ENCODE results near the gene VSIG10. TPM values are rescaled to one million over a fixed set of nuclear protein-coding genes. Genes with fewer than 3 reads are reported as not detected.

Gene VSIG10
- total RNA-seq, 1 donor from 2014 or later, result 33.8 TPM

DNA sequence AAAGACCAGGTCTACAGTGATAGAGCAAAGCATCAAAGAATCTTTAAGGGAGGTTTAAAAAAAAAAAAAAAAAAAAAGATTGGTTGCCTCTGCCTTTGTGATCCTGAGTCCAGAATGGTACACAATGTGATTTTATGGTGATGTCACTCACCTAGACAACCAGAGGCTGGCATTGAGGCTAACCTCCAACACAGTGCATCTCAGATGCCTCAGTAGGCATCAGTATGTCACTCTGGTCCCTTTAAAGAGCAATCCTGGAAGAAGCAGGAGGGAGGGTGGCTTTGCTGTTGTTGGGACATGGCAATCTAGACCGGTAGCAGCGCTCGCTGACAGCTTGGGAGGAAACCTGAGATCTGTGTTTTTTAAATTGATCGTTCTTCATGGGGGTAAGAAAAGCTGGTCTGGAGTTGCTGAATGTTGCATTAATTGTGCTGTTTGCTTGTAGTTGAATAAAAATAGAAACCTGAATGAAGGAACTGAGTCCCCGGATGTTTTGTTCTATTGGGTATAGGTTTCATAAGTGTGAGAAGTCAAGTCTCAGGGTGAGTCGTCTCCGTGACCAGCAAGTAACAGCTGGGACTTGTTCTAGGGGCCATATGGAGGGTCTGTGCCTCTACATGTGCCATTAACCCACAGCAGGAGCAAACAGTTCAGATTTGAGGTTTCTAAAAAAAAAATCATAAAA is 41.4 kb upstream of the VSIG10 start:
- Mint-ChIP-seq H3K36me3 (ENCODE audit: insufficient read depth) (peaks cover 38% of the 10 kb centered on the region), H3K4me3 (ENCODE audit: low read depth) (no peak overlapping the region), H3K9me3 (ENCODE audit: low read depth) (no peaks in the 10 kb centered on the region), H3K4me1 (ENCODE audit: low read depth) (no peaks in the 10 kb centered on the region), H3K27me3 (no peaks in the 10 kb centered on the region), H3K27ac (peak overlapping the region; percentile 46)
- no peak for DNase-seq (ENCODE audit: low spot score, unreplicated experiment)
- TF ChIP-seq, protein P1, sequence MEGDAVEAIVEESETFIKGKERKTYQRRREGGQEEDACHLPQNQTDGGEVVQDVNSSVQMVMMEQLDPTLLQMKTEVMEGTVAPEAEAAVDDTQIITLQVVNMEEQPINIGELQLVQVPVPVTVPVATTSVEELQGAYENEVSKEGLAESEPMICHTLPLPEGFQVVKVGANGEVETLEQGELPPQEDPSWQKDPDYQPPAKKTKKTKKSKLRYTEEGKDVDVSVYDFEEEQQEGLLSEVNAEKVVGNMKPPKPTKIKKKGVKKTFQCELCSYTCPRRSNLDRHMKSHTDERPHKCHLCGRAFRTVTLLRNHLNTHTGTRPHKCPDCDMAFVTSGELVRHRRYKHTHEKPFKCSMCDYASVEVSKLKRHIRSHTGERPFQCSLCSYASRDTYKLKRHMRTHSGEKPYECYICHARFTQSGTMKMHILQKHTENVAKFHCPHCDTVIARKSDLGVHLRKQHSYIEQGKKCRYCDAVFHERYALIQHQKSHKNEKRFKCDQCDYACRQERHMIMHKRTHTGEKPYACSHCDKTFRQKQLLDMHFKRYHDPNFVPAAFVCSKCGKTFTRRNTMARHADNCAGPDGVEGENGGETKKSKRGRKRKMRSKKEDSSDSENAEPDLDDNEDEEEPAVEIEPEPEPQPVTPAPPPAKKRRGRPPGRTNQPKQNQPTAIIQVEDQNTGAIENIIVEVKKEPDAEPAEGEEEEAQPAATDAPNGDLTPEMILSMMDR (IDR thresholded peaks at IDR 0.05; ENCODE audit: unreplicated experiment), result no peak

DNA sequence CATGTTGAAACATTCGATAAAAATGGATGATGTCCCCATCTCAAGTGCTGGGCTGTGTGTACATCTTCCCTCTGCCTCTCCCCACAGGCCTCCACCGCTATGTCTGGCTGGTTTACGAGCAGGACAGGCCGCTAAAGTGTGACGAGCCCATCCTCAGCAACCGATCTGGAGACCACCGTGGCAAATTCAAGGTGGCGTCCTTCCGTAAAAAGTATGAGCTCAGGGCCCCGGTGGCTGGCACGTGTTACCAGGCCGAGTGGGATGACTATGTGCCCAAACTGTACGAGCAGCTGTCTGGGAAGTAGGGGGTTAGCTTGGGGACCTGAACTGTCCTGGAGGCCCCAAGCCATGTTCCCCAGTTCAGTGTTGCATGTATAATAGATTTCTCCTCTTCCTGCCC is 40.7 kb upstream of the VSIG10 start:
- no peaks in the 10 kb centered on the region for H3K9me3 Mint-ChIP-seq (ENCODE audit: low read depth)
- no peak for DNase-seq (ENCODE audit: low spot score, unreplicated experiment)
- no peaks in the 10 kb centered on the region for H3K27me3 Mint-ChIP-seq
- peak overlapping the region; percentile 19 for H3K4me3 Mint-ChIP-seq (ENCODE audit: low read depth)
- peaks cover 41% of the 10 kb centered on the region for H3K36me3 Mint-ChIP-seq (ENCODE audit: insufficient read depth)
- TF ChIP-seq, protein P1 (IDR thresholded peaks at IDR 0.05; ENCODE audit: unreplicated experiment), result no peak
- H3K4me1 Mint-ChIP-seq (ENCODE audit: low read depth), result no peaks in the 10 kb centered on the region
- H3K27ac Mint-ChIP-seq, result no peak overlapping the region

DNA sequence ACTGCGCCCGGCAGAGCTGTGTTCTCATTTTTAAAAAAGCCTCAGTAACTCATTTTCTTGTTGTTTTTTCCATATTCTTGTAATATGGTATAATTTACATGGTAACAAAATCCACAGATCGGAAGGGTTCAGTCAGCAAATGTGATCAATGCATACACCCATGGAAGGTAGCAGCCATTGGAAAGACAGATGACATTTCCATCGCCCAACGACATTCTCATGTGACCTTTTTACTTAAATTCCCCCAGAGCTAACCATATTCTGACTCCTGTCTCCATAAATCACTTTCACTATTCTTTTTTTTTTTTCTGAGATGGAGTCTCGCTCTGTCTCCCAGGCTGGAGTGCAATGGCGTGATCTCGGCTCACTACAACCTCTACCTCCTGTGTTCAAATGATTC is 37.0 kb upstream of the VSIG10 start:
- peaks cover 7% of the 10 kb centered on the region for H3K4me1 Mint-ChIP-seq (ENCODE audit: low read depth)
- DNase-seq (ENCODE audit: low spot score, unreplicated experiment), result no peak
- TF ChIP-seq, protein P1 (IDR thresholded peaks at IDR 0.05; ENCODE audit: unreplicated experiment), result no peak
- H3K27ac Mint-ChIP-seq, result no peak overlapping the region
- no peaks in the 10 kb centered on the region for H3K27me3 Mint-ChIP-seq
- no peaks in the 10 kb centered on the region for H3K9me3 Mint-ChIP-seq (ENCODE audit: low read depth)
- peaks cover 37% of the 10 kb centered on the region for H3K36me3 Mint-ChIP-seq (ENCODE audit: insufficient read depth)
- no peak overlapping the region for H3K4me3 Mint-ChIP-seq (ENCODE audit: low read depth)

DNA sequence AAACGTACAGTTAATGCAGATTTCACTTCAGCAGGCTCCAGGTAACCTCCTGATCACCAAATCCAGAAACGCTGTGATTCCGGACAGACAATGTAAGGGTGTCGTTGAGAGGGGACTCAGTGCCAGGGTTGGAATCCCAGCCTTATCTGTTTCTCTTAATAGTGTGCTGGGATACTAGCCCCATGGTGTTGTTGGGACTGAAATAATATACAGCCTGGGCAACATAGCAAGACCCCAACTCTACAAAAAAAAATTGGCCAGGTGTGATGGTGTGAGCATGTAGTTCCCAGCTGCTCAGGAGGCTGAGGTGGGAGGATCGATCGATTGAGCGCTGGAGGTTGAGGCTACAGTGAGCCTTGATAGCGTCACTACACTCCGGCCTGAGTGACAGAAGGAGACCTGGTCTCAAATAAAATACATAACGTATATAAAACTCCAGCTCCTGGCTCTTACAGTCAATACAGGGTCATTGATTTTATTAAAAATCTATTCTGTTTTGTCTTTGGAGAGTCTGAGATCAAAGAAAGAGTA is 33.4 kb upstream of the VSIG10 start:
- H3K4me3 Mint-ChIP-seq (ENCODE audit: low read depth), result peak overlapping the region; percentile 91
- no peaks in the 10 kb centered on the region for H3K9me3 Mint-ChIP-seq (ENCODE audit: low read depth)
- no peaks in the 10 kb centered on the region for H3K27me3 Mint-ChIP-seq
- DNase-seq (ENCODE audit: low spot score, unreplicated experiment), result no peak
- H3K4me1 Mint-ChIP-seq (ENCODE audit: low read depth), result peaks cover 8% of the 10 kb centered on the region
- H3K36me3 Mint-ChIP-seq (ENCODE audit: insufficient read depth), result peaks cover 23% of the 10 kb centered on the region
- H3K27ac Mint-ChIP-seq, result peak overlapping the region; percentile 92
- TF ChIP-seq, protein P1 (IDR thresholded peaks at IDR 0.05; ENCODE audit: unreplicated experiment), result no peak

DNA sequence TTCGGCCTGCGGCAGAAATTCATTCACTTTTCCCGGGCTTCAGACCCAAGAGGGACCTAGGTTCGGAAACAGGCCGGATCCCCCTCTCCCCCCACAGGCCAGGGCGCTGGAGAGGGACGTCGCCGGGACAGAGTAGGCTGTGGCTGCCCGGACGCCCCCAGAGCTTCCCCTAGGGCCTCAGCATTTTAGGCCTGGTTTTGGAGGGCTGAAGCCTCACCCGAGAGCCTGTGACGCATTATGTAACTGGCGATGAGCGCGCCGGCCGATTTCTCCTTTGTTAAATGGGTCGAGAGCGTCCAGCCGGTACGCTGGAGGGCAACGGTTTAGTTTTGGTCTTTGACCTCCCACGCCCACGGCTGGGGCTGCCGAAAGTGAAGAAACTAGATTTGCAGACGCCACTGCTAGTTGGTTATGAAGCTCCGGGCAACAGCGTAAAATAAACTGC is 32.8 kb upstream of the VSIG10 start:
- Mint-ChIP-seq H3K4me1 (ENCODE audit: low read depth) (peaks cover 8% of the 10 kb centered on the region), H3K9me3 (ENCODE audit: low read depth) (no peaks in the 10 kb centered on the region), H3K4me3 (ENCODE audit: low read depth) (peak overlapping the region; percentile 91), H3K27ac (peak overlapping the region; percentile 92), H3K36me3 (ENCODE audit: insufficient read depth) (peaks cover 20% of the 10 kb centered on the region), H3K27me3 (no peaks in the 10 kb centered on the region)
- peak; percentile 9 for DNase-seq (ENCODE audit: low spot score, unreplicated experiment)
- TF ChIP-seq, protein P1 (IDR thresholded peaks at IDR 0.05; ENCODE audit: unreplicated experiment), result no peak

All from progenitor cell of endocrine pancreas (in vitro differentiated cells).